Glutamatergic neuron (in vitro differentiated cells): ENCODE results near the gene C1QTNF1. TPM values are rescaled to one million over a fixed set of nuclear protein-coding genes. Genes with fewer than 3 reads are reported as not detected.
"Not testable (repeated sequence)": the region's sequence is repeated elsewhere in the genome, so short reads cannot be mapped to it uniquely, and the experiment has no call there.

Experiments used
- DNase-seq: peaks from one replicate; pipeline ENCODE4 v3.0.0; 2022
- H3K27ac Mint-ChIP-seq: one replicate; pipeline ENCODE4 v1.8.0; 2020; ENCODE audit warnings: mild to moderate bottlenecking, mixed read lengths, inconsistent platforms; ENCODE audit not compliant: unreplicated experiment
- H3K27me3 Mint-ChIP-seq: one replicate; pipeline ENCODE4 v1.8.0; 2020; ENCODE audit warnings: mild to moderate bottlenecking, moderate library complexity, mixed read lengths, inconsistent platforms; ENCODE audit not compliant: unreplicated experiment
- H3K36me3 Mint-ChIP-seq: one replicate; pipeline ENCODE4 v1.8.0; 2020; ENCODE audit warnings: mild to moderate bottlenecking, mixed read lengths, inconsistent platforms; ENCODE audit not compliant: unreplicated experiment
- H3K4me1 Mint-ChIP-seq: one replicate; pipeline ENCODE4 v1.8.0; 2020; ENCODE audit warnings: mild to moderate bottlenecking, low read depth, mixed read lengths, inconsistent platforms; ENCODE audit not compliant: unreplicated experiment
- H3K4me3 Mint-ChIP-seq: one replicate; pipeline ENCODE4 v1.8.0; 2020; ENCODE audit warnings: mild to moderate bottlenecking, mixed read lengths, inconsistent platforms; ENCODE audit not compliant: unreplicated experiment
- H3K9me3 Mint-ChIP-seq: one replicate; pipeline ENCODE4 v1.8.0; 2020; ENCODE audit warnings: mild to moderate bottlenecking, moderate library complexity, mixed read lengths, inconsistent platforms; ENCODE audit not compliant: unreplicated experiment
- CTCF ChIP-seq: fragments of 200-600 bp; sonication (generic); IDR thresholded peaks from one replicate; pipeline ENCODE4 v1.5.0; 2021; ENCODE audit not compliant: partially characterized antibody, unreplicated experiment
- total RNA-seq: library from RNA; stranded (reverse); fragmentation: NEBNext Ultra II Directional; extraction: Animal tissue kit (Norgen Biotek cat#: 25700); gene quantifications from one replicate; pipeline ENCODE4 v1.2.1, GENCODE V29; 2021; ENCODE audit not compliant: unreplicated experiment

Gene C1QTNF1
- total RNA-seq, 1 donor from 2014 or later = 0.15 TPM

GRCh38 chr17:79027925-79028491 lies 4.0 kb downstream of the C1QTNF1 start:
- TF ChIP-seq CTCF = no peak
- Mint-ChIP-seq H3K27ac (no peak overlapping the region), H3K9me3 (peaks cover 7% of the 10 kb centered on the region), H3K36me3 (no peaks in the 10 kb centered on the region), H3K4me1 (peaks cover 11% of the 10 kb centered on the region), H3K4me3 (no peak overlapping the region), H3K27me3 (peaks cover 21% of the 10 kb centered on the region)
- no peak for DNase-seq

GRCh38 chr17:79028496-79029326 lies 4.7 kb downstream of the C1QTNF1 start:
- no peak for DNase-seq
- peaks cover 9% of the 10 kb centered on the region for H3K9me3 Mint-ChIP-seq
- TF ChIP-seq CTCF = no peak
- peaks cover 19% of the 10 kb centered on the region for H3K27me3 Mint-ChIP-seq
- no peak overlapping the region for H3K4me3 Mint-ChIP-seq
- no peak overlapping the region for H3K27ac Mint-ChIP-seq
- no peaks in the 10 kb centered on the region for H3K36me3 Mint-ChIP-seq
- peaks cover 11% of the 10 kb centered on the region for H3K4me1 Mint-ChIP-seq

GRCh38 chr17:79029327-79030009 lies 5.5 kb downstream of the C1QTNF1 start:
- H3K4me3 Mint-ChIP-seq = no peak overlapping the region
- no peak for DNase-seq
- H3K4me1 Mint-ChIP-seq = peaks cover 13% of the 10 kb centered on the region
- peaks cover 9% of the 10 kb centered on the region for H3K9me3 Mint-ChIP-seq
- no peaks in the 10 kb centered on the region for H3K36me3 Mint-ChIP-seq
- no peak overlapping the region for H3K27ac Mint-ChIP-seq
- no peak for TF ChIP-seq CTCF
- H3K27me3 Mint-ChIP-seq = peaks cover 16% of the 10 kb centered on the region

GRCh38 chr17:79030636-79031035 lies 6.7 kb downstream of the C1QTNF1 start:
- H3K27ac Mint-ChIP-seq, H3K36me3 Mint-ChIP-seq, H3K9me3 Mint-ChIP-seq, H3K4me3 Mint-ChIP-seq, DNase-seq: not testable (repeated sequence)
- Mint-ChIP-seq H3K27me3 (peaks cover 13% of the 10 kb centered on the region), H3K4me1 (peaks cover 11% of the 10 kb centered on the region)

- Mint-ChIP-seq H3K27ac (no peak overlapping the region), H3K36me3 (no peaks in the 10 kb centered on the region), H3K9me3 (peaks cover 5% of the 10 kb centered on the region), H3K4me1 (peaks cover 11% of the 10 kb centered on the region), H3K27me3 (peaks cover 12% of the 10 kb centered on the region), H3K4me3 (peak overlapping the region; percentile 52)
- TF ChIP-seq CTCF = no peak
- no peak for DNase-seq
Measured at GRCh38 chr17:79031996-79032875, 8.3 kb downstream of the C1QTNF1 start.
